Mucosa of rectum (tissue), 2 donors: Measurements from ENCODE around the gene SAMD4A.

Experiments
- H3K27ac ChIP-seq, 2 donors: one replicate each; pipeline ENCODE4 v1.7.0; 2013; ENCODE audit warnings: inconsistent platforms in 2 of 2, low read depth in 2 of 2, low read length in 2 of 2
- H3K27me3 ChIP-seq, 2 donors: one replicate each; pipeline ENCODE4 v1.7.0; 2013; ENCODE audit warnings: low read length in 2 of 2; ENCODE audit not compliant: control insufficient read depth in 2 of 2, insufficient read depth in 2 of 2
- H3K36me3 ChIP-seq, 2 donors: one replicate each; pipeline ENCODE4 v1.7.0; 2013; ENCODE audit warnings: low read length in 2 of 2; ENCODE audit not compliant: control insufficient read depth in 2 of 2, insufficient read depth in 2 of 2
- H3K4me1 ChIP-seq, 2 donors: one replicate each; pipeline ENCODE4 v1.7.0; 2013; ENCODE audit warnings: low read length in 2 of 2, mild to moderate bottlenecking in 1 of 2; ENCODE audit not compliant: control insufficient read depth in 2 of 2, insufficient read depth in 2 of 2
- H3K4me3 ChIP-seq, 2 donors: one replicate each; pipeline ENCODE4 v1.7.0; 2013; ENCODE audit warnings: low read length in 2 of 2
- H3K9ac ChIP-seq, 2 donors: one replicate each; pipeline ENCODE4 v1.7.0; 2013; ENCODE audit warnings: low read length in 2 of 2, low read depth in 1 of 2, mild to moderate bottlenecking in 1 of 2
- H3K9me3 ChIP-seq, 2 donors: one replicate each; pipeline ENCODE4 v1.7.0; 2013; ENCODE audit warnings: low read length in 2 of 2; ENCODE audit not compliant: control insufficient read depth in 2 of 2
- donor health status: healthy.
- donor health status: Normal muscosa, but diverticular disease.

Gene SAMD4A

DNA sequence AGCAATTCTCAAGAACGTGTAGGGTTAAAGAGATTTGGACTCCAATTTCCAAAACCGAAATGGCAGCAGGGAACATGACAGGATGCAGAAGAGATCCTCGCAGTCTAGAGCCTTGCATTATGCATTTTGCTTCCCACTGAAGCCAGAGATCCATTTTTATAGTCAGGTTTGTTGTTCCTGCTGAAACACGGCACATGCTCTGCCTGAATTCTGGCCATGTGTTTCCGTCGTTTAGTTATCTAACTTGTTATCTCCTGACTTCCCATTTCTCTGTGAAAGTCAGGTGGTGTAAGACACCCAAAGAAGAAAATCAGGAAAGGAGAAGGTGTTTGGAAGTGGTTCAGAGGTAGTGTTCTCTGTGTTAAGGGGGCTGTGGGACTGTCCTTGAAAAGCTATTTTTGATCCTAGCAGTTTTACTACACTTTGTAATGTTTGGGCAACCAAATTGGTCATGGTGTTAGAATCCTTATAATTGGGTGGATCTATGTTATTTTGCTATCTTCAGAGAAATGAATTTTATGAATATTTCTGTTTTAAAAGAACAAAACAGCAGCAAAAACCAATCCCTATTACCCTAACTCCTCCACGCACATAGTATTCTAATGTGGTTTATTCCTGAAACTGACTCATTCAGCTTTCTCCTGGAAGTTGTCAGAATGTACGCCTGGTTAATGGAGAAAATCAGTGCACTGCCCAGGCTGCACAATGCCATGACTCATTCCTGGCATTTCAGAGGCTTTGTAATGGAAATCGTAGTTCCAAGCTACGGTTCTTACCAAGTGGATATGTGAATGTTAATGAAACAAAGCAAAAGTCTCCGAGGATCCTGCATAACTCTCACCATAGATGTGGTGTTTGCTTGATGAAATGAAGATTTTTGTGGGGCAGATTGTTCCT lies 110.1 kb downstream of the SAMD4A start:
- Histone ChIP-seq H3K4me1 (peaks cover 0 to 11% of the 10 kb centered on the region in 2 donors), H3K27ac (peak overlapping the region; percentile 26 to 70), H3K27me3 (no peaks in the 10 kb centered on the region), H3K4me3 (no peak overlapping the region), H3K36me3 (no peaks in the 10 kb centered on the region), H3K9ac (no peak overlapping the region), H3K9me3 (no peaks in the 10 kb centered on the region)

DNA sequence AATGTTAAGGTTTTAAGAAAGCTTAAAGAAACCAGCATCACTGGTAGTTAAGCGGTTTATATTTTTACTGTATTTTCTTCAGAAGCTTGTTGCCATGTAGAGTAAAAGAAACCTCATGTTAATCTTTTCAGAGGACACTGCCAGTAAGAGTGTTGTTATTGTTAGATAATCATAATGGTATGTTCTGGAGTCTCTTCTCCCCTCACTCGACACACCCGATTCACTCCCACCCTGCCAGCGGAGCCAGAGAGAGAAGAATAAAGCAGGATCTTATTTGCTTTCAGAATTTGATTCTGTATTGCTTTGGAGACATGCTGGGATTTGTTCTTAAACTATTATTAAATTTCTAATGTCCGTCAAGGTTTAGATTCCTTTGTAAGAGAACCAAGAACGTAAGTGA lies 113.7 kb downstream of the SAMD4A start:
- no peak overlapping the region for H3K27ac ChIP-seq

DNA sequence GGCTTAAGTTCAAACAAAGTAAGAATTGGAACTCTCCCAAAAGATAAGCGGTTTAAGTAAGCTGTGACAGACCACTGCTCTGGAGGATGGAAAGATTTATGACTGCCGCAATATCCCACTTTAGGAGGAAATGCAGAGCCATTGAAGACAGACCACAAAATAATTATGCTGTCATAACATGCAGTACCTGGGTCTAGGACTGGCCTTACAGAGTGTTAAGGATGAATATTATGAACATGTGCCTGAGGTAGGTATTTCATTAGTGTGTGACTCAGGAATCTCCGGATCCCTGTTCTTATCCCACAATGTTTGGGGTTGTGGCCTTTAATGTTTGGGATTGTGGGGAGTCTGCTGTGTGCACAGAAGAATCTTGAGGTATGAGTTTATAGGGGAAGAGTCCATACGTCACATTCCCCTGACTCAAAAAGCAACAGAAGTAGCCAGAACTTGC lies 114.9 kb downstream of the SAMD4A start:
- Histone ChIP-seq H3K9ac (no peak overlapping the region), H3K27me3 (no peaks in the 10 kb centered on the region), H3K4me3 (no peak overlapping the region), H3K27ac (no peak overlapping the region), H3K9me3 (no peaks in the 10 kb centered on the region), H3K4me1 (peaks cover 0 to 12% of the 10 kb centered on the region in 2 donors), H3K36me3 (no peaks in the 10 kb centered on the region)

More for the DNA sequence above, 113.7 kb downstream of the SAMD4A start:
- H3K4me3 ChIP-seq: no peak overlapping the region
- no peaks in the 10 kb centered on the region for H3K27me3 ChIP-seq
- H3K9me3 ChIP-seq: no peaks in the 10 kb centered on the region
- H3K4me1 ChIP-seq: peaks cover 0 to 9% of the 10 kb centered on the region in 2 donors
- H3K36me3 ChIP-seq: no peaks in the 10 kb centered on the region
- H3K9ac ChIP-seq: no peak overlapping the region

DNA sequence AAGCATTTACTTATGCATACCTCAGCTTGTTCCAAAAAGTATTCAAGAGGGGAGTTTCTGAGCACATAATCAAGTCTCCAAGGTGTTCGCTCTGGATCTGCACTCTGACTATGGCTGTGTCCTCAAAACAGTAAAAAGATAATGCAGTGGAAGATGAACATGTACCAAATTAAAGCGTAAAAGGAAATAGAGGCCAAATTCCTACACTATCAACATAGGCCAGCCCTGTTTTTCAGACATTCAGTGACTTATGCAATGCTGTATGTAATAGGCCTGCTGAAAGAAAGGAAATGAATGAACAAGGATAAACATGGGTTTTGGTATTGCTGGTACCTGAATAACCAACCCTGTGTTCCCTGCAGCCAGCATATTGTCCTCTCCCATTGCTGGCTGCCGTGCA lies 115.7 kb downstream of the SAMD4A start:
- Histone ChIP-seq H3K9me3 (no peaks in the 10 kb centered on the region), H3K9ac (no peak overlapping the region), H3K4me1 (peaks cover 0 to 10% of the 10 kb centered on the region in 2 donors), H3K27ac (no peak overlapping the region), H3K36me3 (no peaks in the 10 kb centered on the region), H3K4me3 (no peak overlapping the region), H3K27me3 (no peaks in the 10 kb centered on the region)

DNA sequence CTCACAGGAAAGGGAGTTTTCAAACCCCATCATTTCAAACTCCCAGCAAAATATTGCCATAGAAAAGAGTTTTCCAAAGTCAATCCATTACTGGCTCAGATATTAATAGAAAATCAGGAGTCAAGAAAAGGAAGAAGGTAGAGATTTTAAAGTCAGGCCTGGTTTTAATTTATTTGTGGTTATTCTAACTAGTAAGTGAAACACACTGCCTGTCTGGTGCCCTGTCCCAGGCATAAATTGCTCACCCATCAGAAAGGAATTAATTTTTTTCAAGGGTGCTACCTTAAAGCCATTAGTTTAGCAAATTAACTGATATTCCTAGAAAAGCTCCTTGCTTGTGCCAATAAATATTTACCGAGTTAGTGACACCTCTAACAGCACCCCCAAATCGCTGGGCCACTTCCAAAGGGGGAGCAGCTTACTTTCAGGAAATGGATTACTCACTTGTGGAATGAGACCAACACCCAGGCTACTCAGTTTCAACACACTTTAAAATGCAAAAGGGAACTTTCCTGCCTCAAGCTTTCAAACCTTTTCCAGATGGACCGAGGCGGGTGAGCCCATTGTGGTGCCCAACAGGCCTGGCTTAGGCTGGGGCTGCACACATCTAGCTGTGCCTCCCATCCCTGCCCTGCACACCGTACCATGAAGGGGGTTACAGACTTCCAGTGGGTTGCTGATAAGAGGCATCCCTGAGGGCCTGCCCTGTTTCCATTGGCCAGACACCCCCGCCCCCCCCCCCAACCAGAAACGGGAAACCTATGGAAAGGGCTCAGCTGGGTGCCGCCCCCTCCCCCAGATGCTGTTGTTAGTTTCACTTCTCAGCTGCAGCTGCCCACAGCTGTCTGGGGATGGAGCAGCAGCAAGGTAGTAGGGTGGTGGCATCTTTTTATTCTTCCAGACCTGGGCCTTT lies 117.2 kb downstream of the SAMD4A start:
- Histone ChIP-seq H3K36me3 (no peaks in the 10 kb centered on the region), H3K9me3 (no peaks in the 10 kb centered on the region), H3K27ac (peak overlapping the region; percentile 52 to 65), H3K9ac (no peak overlapping the region), H3K4me3 (no peak overlapping the region), H3K27me3 (no peaks in the 10 kb centered on the region), H3K4me1 (peaks cover 0 to 10% of the 10 kb centered on the region in 2 donors)

DNA sequence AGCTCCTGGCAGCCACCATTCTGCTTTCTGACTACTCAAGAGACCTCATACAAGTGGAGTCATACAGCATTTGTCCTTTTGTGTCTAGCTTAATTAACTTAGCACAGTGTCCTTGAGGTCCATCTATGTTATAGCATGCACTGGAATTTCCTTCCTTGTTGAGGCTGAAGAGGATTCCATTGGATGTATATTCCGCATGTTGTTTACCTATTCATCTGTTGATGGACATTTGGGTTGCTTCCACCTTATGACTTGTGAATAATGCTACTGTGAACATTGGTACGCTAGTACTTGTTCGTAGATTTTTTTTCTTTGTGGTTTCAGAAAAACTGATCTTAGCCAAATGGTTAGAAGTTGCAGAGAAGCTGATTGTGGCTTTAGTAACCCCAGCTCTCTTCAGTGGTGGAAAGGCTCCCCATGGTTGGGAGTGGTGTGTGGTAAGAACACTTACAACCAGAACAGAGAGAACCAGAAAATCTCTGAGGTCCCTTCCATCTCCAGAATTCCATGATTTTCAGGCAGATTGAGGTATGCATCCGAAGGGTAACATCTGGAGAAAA lies 118.4 kb downstream of the SAMD4A start:
- no peaks in the 10 kb centered on the region for H3K27me3 ChIP-seq
- no peak overlapping the region for H3K4me3 ChIP-seq
- H3K9ac ChIP-seq: no peak overlapping the region
- H3K27ac ChIP-seq: peak overlapping the region; percentile 77 to 84
- peaks cover 0 to 10% of the 10 kb centered on the region in 2 donors for H3K4me1 ChIP-seq
- no peaks in the 10 kb centered on the region for H3K9me3 ChIP-seq
- no peaks in the 10 kb centered on the region for H3K36me3 ChIP-seq

DNA sequence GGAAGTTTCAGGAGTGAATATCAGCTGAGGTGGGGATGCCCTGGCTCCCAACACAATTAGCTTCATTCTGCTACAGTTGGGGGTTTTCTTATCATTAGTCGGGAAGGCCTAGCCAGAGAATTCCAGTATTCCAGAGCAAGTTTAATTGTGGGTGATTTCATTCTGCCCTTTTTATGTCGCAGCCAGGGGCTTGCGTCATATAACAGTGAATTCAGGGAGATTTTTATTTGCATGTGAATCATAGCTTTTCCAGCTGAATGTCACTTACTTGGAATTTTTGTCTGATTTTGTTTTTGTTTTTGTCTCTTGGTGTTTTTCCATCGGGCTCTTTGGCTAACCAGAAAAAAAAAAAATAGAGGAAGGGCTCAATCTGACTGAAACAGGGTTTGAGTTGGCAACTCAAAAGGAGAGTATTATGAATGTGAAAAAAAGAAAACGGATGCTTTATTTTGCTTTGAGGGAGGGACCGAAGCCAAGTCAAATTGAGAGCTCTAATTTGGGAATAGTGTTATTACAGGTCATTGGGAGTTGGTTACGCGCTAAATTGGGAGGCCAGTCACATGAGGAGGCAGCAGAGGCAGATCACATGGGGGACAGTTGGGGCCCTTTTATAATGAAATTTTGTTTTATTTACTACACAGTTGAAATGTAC lies 119.4 kb downstream of the SAMD4A start:
- peaks cover 0 to 10% of the 10 kb centered on the region in 2 donors for H3K4me1 ChIP-seq
- H3K9me3 ChIP-seq: no peaks in the 10 kb centered on the region
- H3K36me3 ChIP-seq: no peaks in the 10 kb centered on the region
- no peak overlapping the region for H3K4me3 ChIP-seq
- peak overlapping the region; percentile 77 to 84 for H3K27ac ChIP-seq
- H3K9ac ChIP-seq: peak overlapping the region in 1 of 2 donors; percentile 24
- H3K27me3 ChIP-seq: no peaks in the 10 kb centered on the region

DNA sequence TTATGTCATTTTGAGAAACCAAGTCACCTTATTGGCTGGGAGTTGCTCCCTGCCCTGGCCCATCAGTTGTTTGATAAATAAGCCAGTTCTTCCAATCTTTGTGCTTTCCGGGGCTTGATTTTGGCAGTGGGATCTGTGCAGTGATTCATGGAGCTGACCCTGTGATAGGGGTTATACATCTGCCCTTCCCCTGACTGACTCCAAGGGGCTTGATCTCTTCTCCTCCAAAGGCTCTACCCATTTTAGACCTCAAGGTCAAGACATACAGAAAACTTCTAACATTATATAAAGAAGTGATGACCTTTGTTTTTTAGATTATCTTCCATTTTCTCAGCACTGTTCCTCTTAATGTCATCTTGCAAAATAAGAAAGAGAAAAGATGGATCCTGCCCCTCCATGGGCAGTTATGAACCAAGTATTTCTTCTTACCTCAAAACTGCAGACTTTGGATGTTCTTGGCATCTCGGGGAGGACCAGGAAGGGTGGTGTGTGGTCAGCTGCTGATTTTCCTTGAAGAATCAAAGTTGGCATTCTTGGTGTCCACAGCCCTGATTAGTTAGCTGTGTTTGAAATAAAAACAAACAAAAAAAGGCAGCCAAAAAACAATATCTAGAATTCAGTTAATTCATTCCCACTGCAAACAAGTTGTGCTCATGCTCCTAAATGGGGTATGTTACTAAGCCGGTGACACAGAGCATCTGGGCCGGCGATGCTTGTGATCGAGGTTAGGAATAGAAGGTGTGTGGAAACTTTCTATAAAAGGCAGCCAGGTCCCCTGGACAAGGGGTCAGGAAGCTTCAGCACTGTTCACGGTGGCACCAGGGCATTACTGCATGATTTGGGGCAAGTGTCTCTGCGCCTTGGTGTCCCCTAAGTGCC lies 120.2 kb downstream of the SAMD4A start:
- Histone ChIP-seq H3K27me3 (no peaks in the 10 kb centered on the region), H3K9me3 (no peaks in the 10 kb centered on the region), H3K4me1 (peaks cover 0 to 10% of the 10 kb centered on the region in 2 donors), H3K9ac (no peak overlapping the region), H3K36me3 (no peaks in the 10 kb centered on the region), H3K27ac (peak overlapping the region; percentile 29 to 55), H3K4me3 (no peak overlapping the region)

DNA sequence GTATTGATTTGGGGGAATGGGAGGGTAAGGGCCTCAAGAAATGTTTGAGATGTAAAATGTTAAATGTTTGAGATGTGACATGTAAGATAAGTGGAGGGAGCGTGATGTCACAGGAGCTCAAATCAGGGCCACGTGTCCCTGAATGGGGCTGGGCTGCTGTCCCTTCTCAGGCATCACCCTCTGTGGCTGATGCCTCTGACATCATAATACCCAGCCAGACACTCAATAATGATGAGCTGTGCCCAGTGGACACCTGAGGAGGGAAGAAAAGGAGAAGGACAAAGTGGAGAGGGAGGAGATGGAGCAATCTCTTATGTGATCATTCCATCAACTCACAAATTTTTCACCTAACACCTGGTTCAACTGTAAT lies 120.8 kb downstream of the SAMD4A start:
- H3K36me3 ChIP-seq: no peaks in the 10 kb centered on the region
- no peak overlapping the region for H3K9ac ChIP-seq
- H3K27ac ChIP-seq: peak overlapping the region in 1 of 2 donors; percentile 26
- peaks cover 0 to 10% of the 10 kb centered on the region in 2 donors for H3K4me1 ChIP-seq
- no peaks in the 10 kb centered on the region for H3K27me3 ChIP-seq
- no peak overlapping the region for H3K4me3 ChIP-seq
- no peaks in the 10 kb centered on the region for H3K9me3 ChIP-seq
